Tracheal epithelial cell (primary cell): ENCODE data around the gene HOMER3. TPM values are rescaled to one million over a fixed set of nuclear protein-coding genes. Genes with fewer than 3 reads are reported as not detected.

Experiments used
- total RNA-seq: library from RNA; depleted of rRNA; stranded (reverse); fragments of >200 nt; gene quantifications from 2 replicates; pipeline ENCODE4 v1.2.1, GENCODE V29; 2014

HOMER3 gene
- 110 and 132 TPM in 2 replicates for total RNA-seq

GRCh38 chr19:18940769-18941627 is at the start of gene HOMER3:
HOMER3 (minus strand) TSS chr19:18941217; CDS start chr19:18938982, 2,235 bp downstream.

GRCh38 chr19:18919086-18919899 is 21.7 kb downstream of the HOMER3 start, which contains the start of the genes COPE and DDX49:
COPE (minus strand) TSS chr19:18919387; CDS start chr19:18919348, 39 bp downstream.
DDX49 (plus strand) TSS chr19:18919715; CDS start chr19:18919742, 27 bp downstream.

GRCh38 chr19:18895824-18896341 is 45.1 kb downstream of the HOMER3 start, which contains the start of gene CERS1:
CERS1 (minus strand) TSS chr19:18896158; CDS start chr19:18896072, 86 bp downstream.

Other genes starting within 250 kb of the HOMER3 start
- gene COMP, start 149.9 kb downstream of the HOMER3 start, total RNA-seq = not detected in 2 replicates
- 61.2 and 75.0 TPM in 2 replicates for gene UPF1, start 109.3 kb downstream of the HOMER3 start, total RNA-seq
- 0.72 and 0.85 TPM in 2 replicates for gene CERS1, start 45.1 kb downstream of the HOMER3 start, total RNA-seq
- 201 and 293 TPM in 2 replicates for gene COPE, start 21.8 kb downstream of the HOMER3 start, total RNA-seq
- gene DDX49, start 21.5 kb downstream of the HOMER3 start, total RNA-seq = 59.9 and 61.7 TPM in 2 replicates
- 18.8 and 22.7 TPM in 2 replicates for gene SUGP2, start 92.3 kb upstream of the HOMER3 start, total RNA-seq
- gene ARMC6, start 92.4 kb upstream of the HOMER3 start, total RNA-seq = 56.9 and 71.3 TPM in 2 replicates
- gene SLC25A42, start 122.8 kb upstream of the HOMER3 start, total RNA-seq = 1.3 and 1.4 TPM in 2 replicates
- 34.1 and 44.3 TPM in 2 replicates for gene TMEM161A, start 197.3 kb upstream of the HOMER3 start, total RNA-seq
- 0.21 TPM in 1 of 2 replicates, not detected in the other for gene MEF2B, start 229.0 kb upstream of the HOMER3 start, total RNA-seq